ENCODE data around the gene IGFL4.

Gene IGFL4

GRCh38 chr19:46056536-46056935 lies 15.7 kb upstream of the IGFL4 start:
- no peak for DNase-seq
- H3K4me3 Mint-ChIP-seq = no peak overlapping the region
- TF ChIP-seq CTCF (IDR thresholded peaks at IDR 0.05) = no peak
- no peak overlapping the region for H3K27ac Mint-ChIP-seq
- peaks cover 57% of the 10 kb centered on the region for H3K27me3 Mint-ChIP-seq (ENCODE audit: low read depth, poor library complexity)
- no peaks in the 10 kb centered on the region for H3K36me3 Mint-ChIP-seq (ENCODE audit: low read depth)
- peaks cover 46% of the 10 kb centered on the region for H3K9me3 Mint-ChIP-seq
- no peaks in the 10 kb centered on the region for H3K4me1 Mint-ChIP-seq

- Mint-ChIP-seq H3K27me3 (ENCODE audit: low read depth, poor library complexity) (peaks cover 71% of the 10 kb centered on the region), H3K36me3 (ENCODE audit: low read depth) (no peaks in the 10 kb centered on the region), H3K9me3 (peaks cover 42% of the 10 kb centered on the region), H3K4me3 (no peak overlapping the region), H3K4me1 (no peaks in the 10 kb centered on the region), H3K27ac (no peak overlapping the region)
- no peak for DNase-seq
- no peak for TF ChIP-seq CTCF (IDR thresholded peaks at IDR 0.05)
These were observed 12.1 kb upstream of the IGFL4 start for GRCh38 chr19:46052896-46053295.

- TF ChIP-seq CTCF (IDR thresholded peaks at IDR 0.05) = no peak
- Mint-ChIP-seq H3K9me3 (peaks cover 70% of the 10 kb centered on the region), H3K27ac (no peak overlapping the region), H3K4me1 (no peaks in the 10 kb centered on the region), H3K27me3 (ENCODE audit: low read depth, poor library complexity) (peaks cover 82% of the 10 kb centered on the region), H3K4me3 (no peak overlapping the region), H3K36me3 (ENCODE audit: low read depth) (no peaks in the 10 kb centered on the region)
- DNase-seq = no peak
These were observed 8.8 kb upstream of the IGFL4 start for GRCh38 chr19:46049597-46049996.

- DNase-seq = no peak
- peaks cover 41% of the 10 kb centered on the region for H3K27me3 Mint-ChIP-seq (ENCODE audit: low read depth, poor library complexity)
- H3K4me1 Mint-ChIP-seq = peaks cover 22% of the 10 kb centered on the region
- no peak for TF ChIP-seq CTCF (IDR thresholded peaks at IDR 0.05)
- H3K4me3 Mint-ChIP-seq = no peak overlapping the region
- H3K9me3 Mint-ChIP-seq = peaks cover 57% of the 10 kb centered on the region
- no peak overlapping the region for H3K27ac Mint-ChIP-seq
- H3K36me3 Mint-ChIP-seq (ENCODE audit: low read depth) = peaks cover 17% of the 10 kb centered on the region
These were observed 2.7 kb upstream of the IGFL4 start for GRCh38 chr19:46043519-46043918.

GRCh38 chr19:46042252-46042883 lies 1.6 kb upstream of the IGFL4 start:
- no peak overlapping the region for H3K27ac Mint-ChIP-seq
- H3K4me1 Mint-ChIP-seq = peaks cover 22% of the 10 kb centered on the region
- DNase-seq = no peak
- peaks cover 17% of the 10 kb centered on the region for H3K36me3 Mint-ChIP-seq (ENCODE audit: low read depth)
- H3K27me3 Mint-ChIP-seq (ENCODE audit: low read depth, poor library complexity) = peaks cover 32% of the 10 kb centered on the region
- no peak overlapping the region for H3K4me3 Mint-ChIP-seq
- TF ChIP-seq CTCF (IDR thresholded peaks at IDR 0.05) = no peak
- peaks cover 50% of the 10 kb centered on the region for H3K9me3 Mint-ChIP-seq

GRCh38 chr19:46040125-46040524 lies 677 bp downstream of the IGFL4 start:
- peaks cover 17% of the 10 kb centered on the region for H3K27me3 Mint-ChIP-seq (ENCODE audit: low read depth, poor library complexity)
- H3K4me3 Mint-ChIP-seq = no peak overlapping the region

More at GRCh38 chr19:46040125-46040524, 677 bp downstream of the IGFL4 start:
- no peak for TF ChIP-seq CTCF (IDR thresholded peaks at IDR 0.05)
- peaks cover 22% of the 10 kb centered on the region for H3K4me1 Mint-ChIP-seq
- no peak overlapping the region for H3K27ac Mint-ChIP-seq
- peaks cover 39% of the 10 kb centered on the region for H3K9me3 Mint-ChIP-seq
- peaks cover 23% of the 10 kb centered on the region for H3K36me3 Mint-ChIP-seq (ENCODE audit: low read depth)
- no peak for DNase-seq
